Ishikawa (cell line): ENCODE results near the gene CARD8.

ENCODE experiments used
- CEBPB ChIP-seq: IDR thresholded peaks from 2 replicates; pipeline ENCODE4 v1.6.1; 2012
- CREB1 ChIP-seq: IDR thresholded peaks from 2 replicates; pipeline ENCODE4 v1.6.1; 2012; ENCODE audit warnings: low read depth
- EGR1 ChIP-seq: IDR thresholded peaks from 2 replicates; pipeline ENCODE4 v1.6.1; 2012
- EP300 ChIP-seq: IDR thresholded peaks from 2 replicates; pipeline ENCODE4 v1.6.1; 2012; ENCODE audit warnings: borderline replicate concordance
- FOXM1 ChIP-seq: IDR thresholded peaks from 2 replicates; pipeline ENCODE4 v1.6.1; 2012; ENCODE audit warnings: low read depth, borderline replicate concordance
- NFIC ChIP-seq: IDR thresholded peaks from 2 replicates; pipeline ENCODE4 v1.6.1; 2012
- RAD21 ChIP-seq: IDR thresholded peaks from 2 replicates; pipeline ENCODE4 v1.6.1; 2012; ENCODE audit warnings: low read depth
- TAF1 ChIP-seq: IDR thresholded peaks from 2 replicates; pipeline ENCODE4 v1.6.1; 2012; ENCODE audit warnings: low read depth, mild to moderate bottlenecking
- TCF12 ChIP-seq: IDR thresholded peaks from 2 replicates; pipeline ENCODE4 v1.6.1; 2012; ENCODE audit warnings: low read depth
- TEAD4 ChIP-seq: IDR thresholded peaks from 2 replicates; pipeline ENCODE4 v1.6.1; 2012
- YY1 ChIP-seq: IDR thresholded peaks from 2 replicates; pipeline ENCODE4 v1.6.1; 2012; ENCODE audit warnings: low read depth
- ZBTB7A ChIP-seq: IDR thresholded peaks from 2 replicates; pipeline ENCODE4 v1.6.1; 2012; ENCODE audit warnings: low read depth
- TF ChIP-seq, protein P1 (sequence below): IDR thresholded peaks from 2 replicates; pipeline ENCODE4 v1.6.1; 2012
- TF ChIP-seq, protein P2 (sequence below): IDR thresholded peaks from 2 replicates; pipeline ENCODE4 v1.6.1; 2012; ENCODE audit warnings: low read depth, mild to moderate bottlenecking
- TF ChIP-seq, protein P3 (sequence below): IDR thresholded peaks from 2 replicates; pipeline ENCODE4 v1.6.1; 2012

Gene CARD8

DNA sequence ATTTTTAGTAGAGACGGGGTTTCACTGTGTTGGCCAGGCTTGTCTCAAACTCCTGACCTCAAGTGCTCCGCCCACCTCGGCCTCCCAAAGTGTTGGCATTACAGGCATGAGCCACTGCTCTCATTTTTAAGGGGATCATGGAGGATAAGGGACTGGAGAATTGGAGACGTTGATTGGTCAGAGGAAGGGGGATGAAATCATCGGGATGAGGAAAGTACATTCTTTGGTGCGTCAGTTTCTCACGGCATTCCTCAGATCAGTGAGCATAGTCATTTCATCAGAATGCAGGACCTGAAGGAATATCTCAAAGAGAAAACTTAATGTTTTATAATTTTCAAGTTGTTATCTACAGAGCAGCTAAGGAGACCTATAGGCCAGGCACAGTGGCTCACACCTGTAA, 28.2 kb upstream of the CARD8 start:
- TF ChIP-seq, protein P1, sequence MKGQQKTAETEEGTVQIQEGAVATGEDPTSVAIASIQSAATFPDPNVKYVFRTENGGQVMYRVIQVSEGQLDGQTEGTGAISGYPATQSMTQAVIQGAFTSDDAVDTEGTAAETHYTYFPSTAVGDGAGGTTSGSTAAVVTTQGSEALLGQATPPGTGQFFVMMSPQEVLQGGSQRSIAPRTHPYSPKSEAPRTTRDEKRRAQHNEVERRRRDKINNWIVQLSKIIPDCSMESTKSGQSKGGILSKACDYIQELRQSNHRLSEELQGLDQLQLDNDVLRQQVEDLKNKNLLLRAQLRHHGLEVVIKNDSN: no peak
- no peak for TF ChIP-seq RAD21
- TF ChIP-seq FOXM1: no peak
- no peak for TF ChIP-seq TEAD4
- TF ChIP-seq ZBTB7A: no peak
- no peak for TF ChIP-seq NFIC
- no peak for TF ChIP-seq TAF1
- TF ChIP-seq YY1: no peak
- TF ChIP-seq EGR1: no peak
- no peak for TF ChIP-seq CREB1
- TF ChIP-seq EP300: no peak
- TF ChIP-seq CEBPB: no peak
- TF ChIP-seq, protein P2, sequence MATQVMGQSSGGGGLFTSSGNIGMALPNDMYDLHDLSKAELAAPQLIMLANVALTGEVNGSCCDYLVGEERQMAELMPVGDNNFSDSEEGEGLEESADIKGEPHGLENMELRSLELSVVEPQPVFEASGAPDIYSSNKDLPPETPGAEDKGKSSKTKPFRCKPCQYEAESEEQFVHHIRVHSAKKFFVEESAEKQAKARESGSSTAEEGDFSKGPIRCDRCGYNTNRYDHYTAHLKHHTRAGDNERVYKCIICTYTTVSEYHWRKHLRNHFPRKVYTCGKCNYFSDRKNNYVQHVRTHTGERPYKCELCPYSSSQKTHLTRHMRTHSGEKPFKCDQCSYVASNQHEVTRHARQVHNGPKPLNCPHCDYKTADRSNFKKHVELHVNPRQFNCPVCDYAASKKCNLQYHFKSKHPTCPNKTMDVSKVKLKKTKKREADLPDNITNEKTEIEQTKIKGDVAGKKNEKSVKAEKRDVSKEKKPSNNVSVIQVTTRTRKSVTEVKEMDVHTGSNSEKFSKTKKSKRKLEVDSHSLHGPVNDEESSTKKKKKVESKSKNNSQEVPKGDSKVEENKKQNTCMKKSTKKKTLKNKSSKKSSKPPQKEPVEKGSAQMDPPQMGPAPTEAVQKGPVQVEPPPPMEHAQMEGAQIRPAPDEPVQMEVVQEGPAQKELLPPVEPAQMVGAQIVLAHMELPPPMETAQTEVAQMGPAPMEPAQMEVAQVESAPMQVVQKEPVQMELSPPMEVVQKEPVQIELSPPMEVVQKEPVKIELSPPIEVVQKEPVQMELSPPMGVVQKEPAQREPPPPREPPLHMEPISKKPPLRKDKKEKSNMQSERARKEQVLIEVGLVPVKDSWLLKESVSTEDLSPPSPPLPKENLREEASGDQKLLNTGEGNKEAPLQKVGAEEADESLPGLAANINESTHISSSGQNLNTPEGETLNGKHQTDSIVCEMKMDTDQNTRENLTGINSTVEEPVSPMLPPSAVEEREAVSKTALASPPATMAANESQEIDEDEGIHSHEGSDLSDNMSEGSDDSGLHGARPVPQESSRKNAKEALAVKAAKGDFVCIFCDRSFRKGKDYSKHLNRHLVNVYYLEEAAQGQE: no peak
- no peak for TF ChIP-seq TCF12
- TF ChIP-seq, protein P3, sequence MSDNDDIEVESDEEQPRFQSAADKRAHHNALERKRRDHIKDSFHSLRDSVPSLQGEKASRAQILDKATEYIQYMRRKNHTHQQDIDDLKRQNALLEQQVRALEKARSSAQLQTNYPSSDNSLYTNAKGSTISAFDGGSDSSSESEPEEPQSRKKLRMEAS: no peak

DNA sequence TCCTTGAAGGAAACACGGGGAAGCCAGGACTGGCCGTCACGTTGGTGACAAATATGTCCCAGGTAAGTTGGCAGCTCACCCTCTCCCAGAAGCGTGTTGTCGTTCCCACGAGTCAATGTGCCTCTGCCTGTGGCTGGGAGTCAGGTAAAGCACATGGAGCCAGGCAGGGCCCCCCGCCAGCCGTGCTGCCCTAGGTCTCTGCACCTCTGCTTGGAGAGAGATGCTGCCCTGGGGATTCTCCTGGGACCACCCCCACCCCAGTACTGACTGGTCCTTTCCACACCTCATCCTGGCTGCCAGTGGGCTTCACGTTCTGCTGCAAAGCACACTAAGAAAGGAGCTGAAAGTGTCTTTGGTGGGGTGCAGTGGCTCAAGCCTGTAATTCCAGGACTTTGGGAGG, 24.0 kb upstream of the CARD8 start:
- TF ChIP-seq FOXM1: no peak
- no peak for TF ChIP-seq EGR1
- TF ChIP-seq, protein P2: no peak
- TF ChIP-seq EP300: no peak
- no peak for TF ChIP-seq CREB1
- no peak for TF ChIP-seq TEAD4

DNA sequence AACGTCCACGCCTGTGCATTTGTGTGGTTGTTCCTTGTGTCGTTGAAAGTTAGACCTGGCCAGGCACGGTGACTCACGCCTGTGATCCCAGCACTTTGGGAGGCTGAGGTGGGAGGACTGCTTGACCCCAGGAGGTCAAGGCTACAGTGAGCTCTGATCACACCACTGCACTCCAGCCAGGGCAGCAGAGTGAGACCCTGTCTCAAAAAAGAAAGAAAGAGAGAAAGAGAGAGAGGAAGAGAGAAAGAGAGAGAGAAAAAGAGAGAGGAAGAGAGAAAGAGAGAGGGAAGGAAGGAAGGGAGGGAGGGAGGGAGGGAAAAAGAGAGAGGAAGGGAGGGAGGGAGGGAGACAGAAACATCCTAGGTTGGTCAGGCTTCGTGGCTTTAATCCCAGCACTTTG, 19.2 kb upstream of the CARD8 start:
- TF ChIP-seq EGR1 (no peak), YY1 (no peak), EP300 (no peak), RAD21 (no peak), ZBTB7A (no peak), CREB1 (no peak), TCF12 (no peak), TAF1 (no peak), NFIC (no peak), TEAD4 (no peak), CEBPB (no peak), FOXM1 (no peak)
- TF ChIP-seq, protein P1: no peak
- TF ChIP-seq, protein P3: no peak
- TF ChIP-seq, protein P2: no peak

DNA sequence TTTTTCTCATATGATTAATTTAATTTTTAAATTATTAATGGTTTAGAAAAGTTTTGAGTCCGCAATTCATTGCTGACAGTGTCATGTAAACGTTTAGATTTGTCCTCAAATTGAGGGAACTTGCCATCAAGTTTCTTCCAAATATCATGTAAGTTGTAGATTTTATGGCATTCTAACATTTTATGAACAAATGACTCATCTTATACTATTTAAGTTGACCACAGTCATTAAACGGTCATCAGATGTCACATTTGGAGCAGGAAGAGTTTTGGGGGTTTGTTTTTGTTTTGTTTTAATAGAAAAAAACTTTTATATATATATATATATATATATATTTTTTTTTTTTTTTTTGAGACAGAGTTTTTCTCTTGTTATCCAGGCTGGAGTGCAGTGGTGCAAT, 18.5 kb upstream of the CARD8 start:
- TF ChIP-seq CREB1: no peak
- no peak for TF ChIP-seq EP300
- TF ChIP-seq, protein P3: no peak
- no peak for TF ChIP-seq CEBPB
- TF ChIP-seq YY1: no peak
- no peak for TF ChIP-seq RAD21
- TF ChIP-seq, protein P2: no peak
